Neuron (in vitro differentiated cells): ENCODE results near the gene HACE1.
A peak's percentile ranks its signal among the peaks of the same experiment; 100 is the strongest.
"Not testable (repeated sequence)": the region's sequence is repeated elsewhere in the genome, so short reads cannot be mapped to it uniquely, and the experiment has no call there.

Source experiments
- H2AFZ ChIP-seq: one replicate; pipeline ENCODE4 v1.6.1; 2013; ENCODE audit warnings: low read depth, mild to moderate bottlenecking, inconsistent platforms, low read length, moderate library complexity
- H3K27me3 ChIP-seq: one replicate; pipeline ENCODE4 v1.6.1; 2013; ENCODE audit warnings: low read length; ENCODE audit not compliant: insufficient read depth
- H3K36me3 ChIP-seq: one replicate; pipeline ENCODE4 v1.6.1; 2013; ENCODE audit warnings: low read length; ENCODE audit not compliant: insufficient read depth
- H3K4me1 ChIP-seq: one replicate; pipeline ENCODE4 v1.6.1; 2013; ENCODE audit warnings: low read length; ENCODE audit not compliant: insufficient read depth
- H3K4me3 ChIP-seq: 2 replicates; pipeline ENCODE4 v1.5.1; 2013; ENCODE audit warnings: mild to moderate bottlenecking, low read length, moderate library complexity
- H3K9me3 ChIP-seq: one replicate; pipeline ENCODE4 v1.6.1; 2013; ENCODE audit warnings: low read length

HACE1 gene

DNA sequence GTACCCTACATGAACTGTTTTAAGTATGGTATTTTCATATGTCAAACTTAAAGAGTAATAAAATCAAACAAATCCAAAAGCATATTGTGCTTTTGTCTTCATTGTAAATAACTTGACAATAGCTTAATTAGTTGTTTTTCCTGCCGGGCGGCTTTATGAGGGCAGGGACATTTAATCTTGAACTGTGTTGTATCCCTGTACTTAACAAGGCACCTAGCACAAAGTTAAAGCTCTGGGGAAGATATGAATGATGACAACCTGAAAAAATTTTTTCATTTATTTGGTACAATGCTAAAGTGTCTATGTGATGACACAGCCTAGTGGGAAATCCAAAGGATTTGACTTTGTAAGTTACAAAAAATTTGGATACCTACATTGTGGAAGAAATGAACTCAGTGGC is 502 bp upstream of the HACE1 start:
- no peaks in the 10 kb centered on the region for H3K9me3 ChIP-seq
- peaks cover 2% of the 10 kb centered on the region for H3K36me3 ChIP-seq
- H2AFZ ChIP-seq, result peak overlapping the region; percentile 88
- H3K27me3 ChIP-seq, result no peaks in the 10 kb centered on the region
- peaks cover 11% of the 10 kb centered on the region for H3K4me1 ChIP-seq
- H3K4me3 ChIP-seq, result peak overlapping the region; percentile 74

DNA sequence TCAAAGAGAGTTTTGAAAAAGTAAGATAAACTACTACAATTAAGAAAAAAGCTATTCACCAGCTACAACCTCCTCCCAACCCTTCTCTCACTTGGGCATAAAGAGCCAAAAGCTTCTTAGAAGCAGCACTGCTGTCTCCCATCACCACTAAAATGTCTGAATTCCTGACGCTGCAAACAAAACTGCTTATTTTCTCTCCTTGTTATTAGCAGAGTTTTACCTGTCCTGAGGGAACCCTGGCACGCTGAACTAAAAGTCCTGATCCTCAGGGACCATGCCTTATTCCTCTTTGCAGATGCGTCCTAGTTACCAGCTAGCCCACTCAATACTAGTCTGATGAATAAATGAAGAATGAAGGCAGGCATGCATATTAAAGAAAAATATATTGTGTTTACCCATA is 1.1 kb downstream of the HACE1 start:
- H3K27me3 ChIP-seq, result no peaks in the 10 kb centered on the region
- no peaks in the 10 kb centered on the region for H3K9me3 ChIP-seq
- peaks cover 2% of the 10 kb centered on the region for H3K36me3 ChIP-seq
- H3K4me3 ChIP-seq, result peak overlapping the region; percentile 74
- H3K4me1 ChIP-seq, result peaks cover 11% of the 10 kb centered on the region
- H2AFZ ChIP-seq, result peak overlapping the region; percentile 88

DNA sequence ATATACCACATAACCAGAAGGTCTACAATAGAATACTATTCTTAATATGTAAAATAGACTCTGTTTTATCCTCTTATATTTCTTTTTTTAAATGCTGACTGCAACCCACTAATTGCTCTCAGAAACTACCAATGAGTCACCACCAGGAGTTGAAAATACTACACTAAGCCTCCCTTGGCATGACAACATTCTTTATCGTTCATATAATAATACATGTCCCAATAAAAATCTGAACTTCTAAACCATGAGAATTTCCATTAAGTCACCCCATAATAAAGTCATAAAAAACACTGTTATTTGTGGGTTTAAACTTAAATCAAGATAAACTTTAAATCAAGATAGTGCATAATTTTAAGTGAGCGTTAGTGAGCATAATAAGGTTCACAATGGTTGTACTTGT is 4.2 kb downstream of the HACE1 start:
- Histone ChIP-seq H3K9me3 (no peaks in the 10 kb centered on the region), H3K4me1 (peaks cover 11% of the 10 kb centered on the region), H3K4me3 (no peak overlapping the region), H3K27me3 (no peaks in the 10 kb centered on the region), H3K36me3 (peaks cover 11% of the 10 kb centered on the region), H2AFZ (no peak overlapping the region)

DNA sequence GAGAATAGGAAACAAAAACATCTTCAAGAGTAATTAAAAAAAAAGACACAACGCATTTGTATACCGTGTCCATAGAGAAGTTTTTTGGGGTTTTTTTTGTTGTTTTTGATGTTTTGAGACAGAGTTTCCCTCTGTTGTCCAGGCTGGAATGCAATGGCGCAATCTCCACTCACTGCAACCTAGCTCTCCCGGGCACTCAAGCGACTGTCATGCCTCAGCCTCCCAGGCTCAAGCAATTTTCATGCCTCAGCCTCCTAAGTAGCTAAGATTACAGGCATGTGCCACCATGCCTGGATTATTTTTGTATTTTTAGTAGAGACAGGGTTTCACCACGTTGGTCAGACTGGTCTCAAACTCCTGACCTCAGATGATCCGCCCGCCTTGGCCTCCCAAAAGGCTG is 12.0 kb downstream of the HACE1 start:
- H3K9me3 ChIP-seq, H2AFZ ChIP-seq, H3K4me1 ChIP-seq, H3K27me3 ChIP-seq, H3K4me3 ChIP-seq: not testable (repeated sequence)
- peaks cover 44% of the 10 kb centered on the region for H3K36me3 ChIP-seq

DNA sequence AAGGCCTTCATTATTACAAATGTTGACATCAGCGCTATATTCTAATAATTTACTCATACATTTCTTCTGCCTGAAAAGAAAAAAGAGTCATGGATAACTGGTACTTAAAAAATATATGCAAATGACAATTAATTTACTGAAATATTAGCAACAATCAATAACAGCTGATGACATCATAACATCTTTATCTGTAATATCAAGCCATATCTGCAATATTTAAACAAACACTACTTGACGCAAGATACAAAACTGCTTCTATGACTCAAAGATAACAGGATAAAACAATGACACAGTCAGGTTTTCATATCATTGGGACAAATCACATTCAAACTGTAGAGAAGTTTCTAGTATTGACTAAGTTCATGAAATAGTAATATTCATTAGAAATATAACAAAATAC is 16.5 kb downstream of the HACE1 start:
- Histone ChIP-seq H3K36me3 (peaks cover 36% of the 10 kb centered on the region), H3K4me3 (no peak overlapping the region), H2AFZ (no peak overlapping the region), H3K27me3 (no peaks in the 10 kb centered on the region), H3K4me1 (no peaks in the 10 kb centered on the region), H3K9me3 (peaks cover 3% of the 10 kb centered on the region)

GRCh38 chr6:104837158-104837557 is 22.6 kb downstream of the HACE1 start:
- Histone ChIP-seq H3K9me3 (peaks cover 3% of the 10 kb centered on the region), H3K27me3 (no peaks in the 10 kb centered on the region), H2AFZ (no peak overlapping the region), H3K4me3 (no peak overlapping the region), H3K36me3 (peaks cover 17% of the 10 kb centered on the region), H3K4me1 (no peaks in the 10 kb centered on the region)

DNA sequence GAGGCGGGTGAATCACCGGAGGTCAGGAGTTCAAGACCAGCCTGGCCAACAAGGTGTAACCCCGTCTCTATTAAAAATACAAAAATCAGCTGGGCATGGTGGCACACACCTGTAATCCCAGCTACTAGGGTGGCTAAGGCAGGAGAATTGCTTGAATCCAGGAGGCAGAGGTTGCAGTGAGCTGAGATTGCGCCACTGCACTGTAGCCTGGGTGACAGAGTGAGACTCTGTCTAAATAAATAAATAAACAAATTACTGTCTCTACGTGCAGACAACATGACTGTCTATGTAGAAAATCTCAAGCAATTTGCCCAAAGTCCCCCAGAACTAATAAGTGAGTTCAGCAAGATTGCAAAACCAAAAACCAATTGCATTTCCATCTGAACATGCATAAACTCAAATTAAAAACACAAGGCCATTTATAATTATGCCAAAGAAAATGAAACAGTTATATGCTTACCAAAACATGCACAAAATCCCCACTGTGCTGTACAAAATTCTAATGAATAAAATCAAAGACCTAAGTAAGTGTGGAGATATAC is 23.2 kb downstream of the HACE1 start:
- H3K36me3 ChIP-seq, result peaks cover 17% of the 10 kb centered on the region
- H3K4me3 ChIP-seq, H2AFZ ChIP-seq, H3K4me1 ChIP-seq, H3K9me3 ChIP-seq, H3K27me3 ChIP-seq: not testable (repeated sequence)

DNA sequence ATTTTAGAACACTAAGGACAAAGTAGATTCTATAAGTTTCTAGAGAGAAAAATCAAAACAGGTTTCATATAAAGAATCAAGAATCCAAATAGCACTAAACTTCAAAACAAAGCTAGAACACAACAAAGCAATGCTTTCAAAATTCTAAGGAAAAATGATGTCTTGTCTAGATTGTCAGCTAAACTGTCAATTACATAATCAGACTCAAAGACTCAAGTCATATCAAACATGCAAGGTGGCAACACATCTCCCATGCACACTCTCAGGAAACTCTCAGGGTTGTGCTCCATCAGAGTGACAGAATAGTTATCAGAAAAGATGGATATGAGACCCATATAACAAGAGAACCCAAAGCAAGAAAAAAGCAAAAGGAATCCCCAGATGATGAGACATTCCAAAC is 23.9 kb downstream of the HACE1 start:
- Histone ChIP-seq H3K27me3 (no peaks in the 10 kb centered on the region), H3K4me3 (no peak overlapping the region), H2AFZ (no peak overlapping the region), H3K9me3 (peaks cover 3% of the 10 kb centered on the region), H3K36me3 (peaks cover 17% of the 10 kb centered on the region), H3K4me1 (no peaks in the 10 kb centered on the region)

DNA sequence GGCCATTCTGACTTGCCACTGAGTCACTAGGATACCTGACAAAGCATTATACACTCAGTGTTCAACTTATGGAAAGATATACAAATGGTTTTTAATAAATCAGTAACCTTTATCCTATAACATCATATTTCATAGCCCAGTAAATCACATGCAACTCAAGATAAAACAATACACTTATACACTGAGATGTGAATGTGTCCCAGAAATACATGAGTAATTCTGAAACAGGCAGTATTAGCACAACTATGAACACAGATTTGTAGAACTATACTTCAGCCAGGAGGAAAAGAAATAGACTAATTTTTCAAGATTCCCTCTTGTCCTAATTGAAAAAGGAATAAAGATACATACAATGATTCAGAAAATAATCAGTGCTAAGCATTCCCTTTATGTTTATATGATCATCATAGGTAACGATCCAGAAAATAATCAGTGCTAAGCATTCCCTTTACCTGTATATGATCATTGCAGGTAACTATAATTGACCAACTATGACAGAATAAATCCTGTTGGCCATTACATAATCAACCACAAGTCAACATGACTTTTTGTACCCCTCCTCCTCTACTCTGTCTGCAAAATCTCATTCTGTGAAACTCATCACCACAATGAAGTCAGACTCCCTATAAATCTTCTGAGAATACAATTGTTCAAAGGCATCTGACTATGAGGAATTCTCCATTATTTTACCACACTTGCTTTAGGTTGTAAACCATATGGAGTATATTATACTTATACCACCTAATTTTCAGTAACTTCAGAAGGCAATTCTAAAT is 30.3 kb downstream of the HACE1 start:
- Histone ChIP-seq H3K4me3 (no peak overlapping the region), H2AFZ (no peak overlapping the region), H3K4me1 (no peaks in the 10 kb centered on the region), H3K9me3 (peaks cover 2% of the 10 kb centered on the region), H3K27me3 (no peaks in the 10 kb centered on the region), H3K36me3 (peaks cover 8% of the 10 kb centered on the region)

GRCh38 chr6:104828478-104828877 is 31.2 kb downstream of the HACE1 start:
- Histone ChIP-seq H3K4me3 (no peak overlapping the region), H2AFZ (no peak overlapping the region), H3K9me3 (peaks cover 2% of the 10 kb centered on the region), H3K36me3 (peaks cover 8% of the 10 kb centered on the region), H3K4me1 (no peaks in the 10 kb centered on the region), H3K27me3 (no peaks in the 10 kb centered on the region)

- peaks cover 14% of the 10 kb centered on the region for H3K9me3 ChIP-seq
- H3K4me1 ChIP-seq, H3K36me3 ChIP-seq, H3K4me3 ChIP-seq, H3K27me3 ChIP-seq, H2AFZ ChIP-seq: not testable (repeated sequence)
Measured at GRCh38 chr6:104820820-104821219, 38.9 kb downstream of the HACE1 start.

DNA sequence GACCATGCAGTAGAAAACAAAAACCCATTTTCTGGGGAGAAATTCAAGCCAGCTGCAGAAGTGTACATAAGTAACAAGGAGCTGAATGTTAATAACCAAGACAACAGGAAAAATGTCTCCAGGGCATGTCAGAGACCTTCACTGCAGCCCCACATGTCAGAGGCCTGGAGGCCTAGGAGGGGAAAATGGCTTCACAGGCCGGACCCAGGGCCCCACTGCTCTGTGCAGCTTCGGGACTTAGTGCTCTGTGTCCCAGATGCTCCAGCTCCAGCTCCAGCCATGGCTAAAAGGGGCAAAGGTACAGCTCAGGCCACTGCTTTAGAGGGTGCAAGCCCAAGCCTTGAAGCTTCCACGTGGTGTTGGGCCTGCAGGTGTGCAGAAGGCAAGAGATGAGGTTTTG is 43.6 kb downstream of the HACE1 start:
- Histone ChIP-seq H3K36me3 (no peaks in the 10 kb centered on the region), H2AFZ (no peak overlapping the region), H3K4me3 (no peak overlapping the region), H3K4me1 (no peaks in the 10 kb centered on the region), H3K27me3 (no peaks in the 10 kb centered on the region), H3K9me3 (peaks cover 13% of the 10 kb centered on the region)

- Histone ChIP-seq H3K9me3 (peaks cover 9% of the 10 kb centered on the region), H3K4me1 (no peaks in the 10 kb centered on the region), H2AFZ (no peak overlapping the region), H3K27me3 (no peaks in the 10 kb centered on the region), H3K36me3 (no peaks in the 10 kb centered on the region), H3K4me3 (no peak overlapping the region)
Measured at GRCh38 chr6:104814743-104815142, 45.0 kb downstream of the HACE1 start.

DNA sequence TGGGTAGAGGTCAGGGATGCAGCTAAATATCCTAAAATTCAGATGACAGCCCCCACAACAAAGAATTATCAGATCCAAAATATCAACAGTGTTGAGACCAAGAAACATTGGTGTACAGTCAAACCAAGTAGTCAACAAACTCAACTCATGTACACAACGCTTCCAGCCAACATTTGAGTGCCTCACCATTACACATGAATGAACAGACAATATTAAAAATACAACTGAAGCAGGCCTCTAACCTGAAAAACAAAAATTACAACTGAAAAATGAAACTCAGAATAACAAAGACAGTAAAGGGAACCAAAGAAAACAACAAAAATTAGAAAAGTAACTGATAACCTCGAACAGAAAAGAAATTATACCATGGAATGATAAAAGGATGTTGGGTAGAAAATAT is 46.2 kb downstream of the HACE1 start:
- H2AFZ ChIP-seq, result no peak overlapping the region
- no peaks in the 10 kb centered on the region for H3K27me3 ChIP-seq
- no peaks in the 10 kb centered on the region for H3K36me3 ChIP-seq
- H3K4me3 ChIP-seq, result no peak overlapping the region
- peaks cover 7% of the 10 kb centered on the region for H3K9me3 ChIP-seq
- no peaks in the 10 kb centered on the region for H3K4me1 ChIP-seq
